Mammary epithelial cell (primary cell): ENCODE measurements around the gene MREG.

Experiments used
- CTCF ChIP-seq, 2 donors: IDR thresholded peaks in 1 of 2; conservative IDR thresholded peaks in 1 of 2; 2 replicates each; pipeline ENCODE4 v1.5.1; 2011 to 2012; ENCODE audit warnings: inconsistent platforms in 2 of 2, low read length in 2 of 2, mild to moderate bottlenecking in 2 of 2, control low read depth in 1 of 2, low read depth in 1 of 2; ENCODE audit not compliant: insufficient read depth in 1 of 2; ENCODE audit errors: extremely low read depth in 1 of 2
- EZH2 ChIP-seq: IDR thresholded peaks from 2 replicates; pipeline ENCODE4 v1.6.1; 2012; ENCODE audit warnings: low read length, inconsistent platforms, borderline replicate concordance

GRCh38 chr2:215899141-215900074 lies 113.9 kb downstream of the MREG start:
- TF ChIP-seq CTCF (conservative IDR thresholded peaks at IDR 0.05 in 1 of 2, IDR thresholded peaks at IDR 0.05 in 1 of 2; ENCODE audit: extremely low read depth in 1 of 2, insufficient read depth in 1 of 2, low read depth in 1 of 2, low read length in 2 of 2) = no peak
- no peak for TF ChIP-seq EZH2
